HEK293T (cell line): ENCODE data around the gene TPD52L1.

ENCODE experiments used
- CTCF ChIA-PET: fragments of 350-600 bp; formaldehyde crosslinking; extraction: SDS; loops from one replicate; lab custom pipeline; 2021; ENCODE audit warnings: antibody characterized with exemption, inconsistent platforms; lab: Yijun Ruan, JAX
- POLR2A ChIA-PET: fragments of 350-600 bp; formaldehyde crosslinking; extraction: SDS; loops from one replicate; lab custom pipeline; 2020; ENCODE audit warnings: antibody characterized with exemption, inconsistent platforms; lab: Yijun Ruan, JAX
- DNase-seq: peaks from one replicate; pipeline ENCODE4 v3.0.0; 2012; ENCODE audit warnings: mixed read lengths; ENCODE audit errors: extremely low spot score
- ARNT ChIP-seq: fragments of 450-650 bp; IDR thresholded peaks from 2 replicates; pipeline ENCODE4 v1.6.1; 2017; ENCODE audit warnings: mild to moderate bottlenecking
- BHLHE40 ChIP-seq: fragments of 450-650 bp; IDR thresholded peaks from 2 replicates; pipeline ENCODE4 v1.6.1; 2016; ENCODE audit warnings: mild to moderate bottlenecking, moderate library complexity, borderline replicate concordance
- CTBP1 ChIP-seq: fragments of 450-650 bp; IDR thresholded peaks from 2 replicates; pipeline ENCODE4 v1.6.1; 2016; ENCODE audit warnings: borderline replicate concordance
- ELF4 ChIP-seq: fragments of 450-650 bp; IDR thresholded peaks from 2 replicates; pipeline ENCODE4 v1.6.1; 2017; ENCODE audit warnings: antibody characterized with exemption
- FOXA1 ChIP-seq: fragments of 450-650 bp; IDR thresholded peaks from 2 replicates; pipeline ENCODE4 v1.6.1; 2016; ENCODE audit warnings: mild to moderate bottlenecking
- FOXK2 ChIP-seq: fragments of 450-650 bp; IDR thresholded peaks from 2 replicates; pipeline ENCODE4 v1.6.1; 2016; ENCODE audit warnings: mild to moderate bottlenecking
- FOXM1 ChIP-seq: fragments of 450-650 bp; IDR thresholded peaks from 2 replicates; pipeline ENCODE4 v1.6.1; 2017; ENCODE audit warnings: mild to moderate bottlenecking, borderline replicate concordance
- HDGF ChIP-seq: fragments of 450-650 bp; IDR thresholded peaks from 2 replicates; pipeline ENCODE4 v1.6.1; 2017; ENCODE audit warnings: antibody characterized with exemption, borderline replicate concordance
- L3MBTL2 ChIP-seq: fragments of 450-650 bp; conservative IDR thresholded peaks from 2 replicates; pipeline ENCODE4 v1.6.1; 2016; ENCODE audit warnings: mild to moderate bottlenecking
- LEF1 ChIP-seq: fragments of 450-650 bp; IDR thresholded peaks from 2 replicates; pipeline ENCODE4 v1.6.1; 2017; ENCODE audit warnings: mild to moderate bottlenecking, borderline replicate concordance
- NFRKB ChIP-seq: fragments of 450-650 bp; IDR thresholded peaks from 2 replicates; pipeline ENCODE4 v1.6.1; 2016; ENCODE audit warnings: mild to moderate bottlenecking, moderate library complexity
- SP1 ChIP-seq: fragments of 450-650 bp; IDR thresholded peaks from 2 replicates; pipeline ENCODE4 v1.6.1; 2017
- SUZ12 ChIP-seq: fragments of 450-650 bp; IDR thresholded peaks from 2 replicates; pipeline ENCODE4 v1.6.1; 2016; ENCODE audit warnings: mild to moderate bottlenecking
- TARDBP ChIP-seq: fragments of 450-650 bp; IDR thresholded peaks from 2 replicates; pipeline ENCODE4 v1.6.1; 2016
- ZNF384 ChIP-seq: fragments of 450-650 bp; IDR thresholded peaks from 2 replicates; pipeline ENCODE4 v1.6.1; 2016
- TF ChIP-seq, protein P1 (sequence below): fragments of 450-650 bp; IDR thresholded peaks from 2 replicates; pipeline ENCODE4 v1.6.1; 2016

TPD52L1 gene

DNA sequence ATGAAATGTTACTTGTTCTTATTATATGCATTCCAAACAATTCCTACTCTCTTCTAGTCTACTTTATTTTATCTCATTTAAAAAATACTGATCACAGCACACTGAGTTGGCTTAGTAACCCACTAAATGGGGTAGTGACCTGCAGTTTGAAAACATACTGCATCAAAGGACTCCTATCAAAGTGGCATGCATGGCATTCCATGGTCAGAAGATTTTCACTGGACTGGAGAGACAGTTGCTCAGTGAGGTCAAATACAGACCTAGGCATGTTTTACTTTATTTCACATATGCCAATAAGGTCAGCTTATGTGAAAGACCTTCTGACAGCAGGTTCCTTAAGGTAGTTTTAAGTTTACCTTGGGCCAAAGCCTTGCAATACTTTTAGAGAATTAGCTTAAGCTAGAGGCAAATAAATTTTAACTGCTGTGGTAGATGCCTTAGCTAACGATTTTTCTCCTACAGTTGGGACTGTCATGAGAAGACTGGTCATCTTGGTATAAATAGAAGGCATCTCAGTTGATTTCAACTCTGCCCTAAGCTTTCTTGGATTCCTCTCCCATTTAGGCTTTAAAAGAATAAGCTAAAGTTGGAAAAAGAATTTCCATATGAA is 35.1 kb downstream of the TPD52L1 start:
- ChIA-PET CTCF (interaction anchor here (0.9 kb wide), 1 partner anchor 16 kb away, joined by 3 read pairs; no protein-coding TSS in a partner anchor), POLR2A (no interaction called here)
- TF ChIP-seq FOXA1 (no peak), LEF1 (no peak), NFRKB (no peak), BHLHE40 (no peak), L3MBTL2 (no peak), ELF4 (no peak), FOXK2 (no peak), SP1 (no peak), ARNT (no peak), ZNF384 (no peak), TARDBP (no peak), SUZ12 (no peak), CTBP1 (no peak), FOXM1 (no peak), HDGF (no peak)
- TF ChIP-seq, protein P1, sequence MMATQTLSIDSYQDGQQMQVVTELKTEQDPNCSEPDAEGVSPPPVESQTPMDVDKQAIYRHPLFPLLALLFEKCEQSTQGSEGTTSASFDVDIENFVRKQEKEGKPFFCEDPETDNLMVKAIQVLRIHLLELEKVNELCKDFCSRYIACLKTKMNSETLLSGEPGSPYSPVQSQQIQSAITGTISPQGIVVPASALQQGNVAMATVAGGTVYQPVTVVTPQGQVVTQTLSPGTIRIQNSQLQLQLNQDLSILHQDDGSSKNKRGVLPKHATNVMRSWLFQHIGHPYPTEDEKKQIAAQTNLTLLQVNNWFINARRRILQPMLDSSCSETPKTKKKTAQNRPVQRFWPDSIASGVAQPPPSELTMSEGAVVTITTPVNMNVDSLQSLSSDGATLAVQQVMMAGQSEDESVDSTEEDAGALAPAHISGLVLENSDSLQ, result no peak
- DNase-seq, result no peak

DNA sequence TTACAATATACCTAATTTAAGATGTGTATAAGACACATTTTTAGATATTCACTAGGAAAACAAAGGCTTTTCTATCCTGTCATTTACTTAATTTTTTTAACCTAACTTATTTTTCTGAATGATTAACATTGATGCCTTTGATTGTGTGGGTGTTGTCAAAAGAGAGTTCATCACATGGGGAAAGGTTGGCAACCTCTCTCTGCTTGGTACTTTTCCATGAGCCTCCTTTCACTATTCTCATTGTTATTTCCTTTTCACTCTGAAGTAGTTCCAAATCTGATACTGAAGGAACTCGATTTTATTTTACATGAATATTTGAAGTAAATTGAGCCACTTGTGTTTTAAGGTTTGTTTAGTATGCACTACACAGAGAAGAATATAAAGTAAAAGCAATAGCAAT is 35.9 kb downstream of the TPD52L1 start:
- TF ChIP-seq ARNT (no peak), NFRKB (no peak), SUZ12 (no peak), ELF4 (no peak), FOXA1 (no peak), FOXK2 (no peak)
- DNase-seq, result no peak
- ChIA-PET CTCF (interaction anchor here (0.7 kb wide), 1 partner anchor 311 kb away, joined by 3 read pairs; no protein-coding TSS in a partner anchor), POLR2A (no interaction called here)

DNA sequence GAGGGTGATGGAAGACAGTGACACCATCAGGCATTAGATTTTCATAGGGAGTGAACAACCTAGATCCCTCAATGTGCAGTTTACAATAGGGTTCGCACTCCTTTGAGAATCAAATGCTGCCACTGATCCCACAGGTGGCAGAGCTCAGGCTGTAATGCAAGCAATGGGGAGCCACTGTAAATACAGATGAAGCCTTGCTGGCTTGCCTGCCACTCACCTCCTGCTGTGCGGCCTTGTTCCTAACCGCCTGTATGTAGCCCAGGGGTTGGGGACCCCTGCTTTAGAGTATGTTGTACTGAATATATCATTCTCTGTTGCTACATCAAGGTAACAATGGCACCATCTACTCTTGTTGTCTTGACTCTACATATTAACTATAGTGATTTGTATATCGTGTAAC is 37.1 kb downstream of the TPD52L1 start:
- CTCF ChIA-PET, result interaction anchor here (1.1 kb wide), 1 partner anchor 320 kb away, joined by 3 read pairs; no protein-coding TSS in a partner anchor
- no peak for DNase-seq
- POLR2A ChIA-PET, result no interaction called here
- no peak for TF ChIP-seq SUZ12

DNA sequence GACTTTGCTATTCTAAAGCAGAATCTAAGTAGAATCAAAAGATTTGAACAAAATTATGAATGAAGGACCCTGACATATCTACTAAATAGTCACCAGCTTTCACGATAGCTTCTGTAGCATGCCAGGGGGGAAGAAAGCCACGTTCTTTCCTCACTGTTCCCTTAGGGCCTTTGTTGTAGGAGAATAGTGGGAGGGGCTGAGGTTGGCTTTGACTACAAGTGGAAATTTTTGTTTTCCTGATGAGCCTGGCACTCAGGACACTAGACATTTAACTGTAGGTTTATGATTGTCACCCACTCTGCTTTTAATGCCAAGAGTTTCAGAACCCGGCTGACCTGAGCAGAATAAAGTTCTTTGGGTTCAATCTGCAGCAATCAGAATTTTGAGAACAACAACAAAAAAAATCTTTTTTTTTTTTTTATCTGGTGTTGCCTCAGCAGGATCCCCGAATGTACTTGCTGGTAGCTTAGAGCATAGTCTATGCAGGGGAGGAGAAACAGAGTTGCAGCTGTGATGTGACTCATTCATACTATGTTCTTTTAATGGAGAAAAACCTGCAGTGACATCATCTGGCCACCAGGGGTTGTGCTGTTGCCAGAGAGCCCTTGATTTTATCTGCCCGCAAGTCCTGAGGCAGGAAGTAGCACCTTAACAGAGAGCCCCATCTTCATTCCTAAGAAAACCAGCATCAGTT is 38.5 kb downstream of the TPD52L1 start:
- peak; percentile 37; the same call in 1 of the 2 replicates for TF ChIP-seq ELF4
- TF ChIP-seq SUZ12, result no peak
- TF ChIP-seq SP1, result no peak
- TF ChIP-seq FOXA1, result no peak
- POLR2A ChIA-PET, result interaction anchor here (0.9 kb wide), 1 partner anchor 10 kb away, joined by 3 read pairs; no protein-coding TSS in a partner anchor
- peak; percentile 83 for DNase-seq
- CTCF ChIA-PET, result interaction anchor here (0.6 to 1.4 kb wide), 11 partner anchors 10 to 1465 kb away, joined by 3 to 10 read pairs (median 3); partner anchors contain the start of gene TPD52L1

DNA sequence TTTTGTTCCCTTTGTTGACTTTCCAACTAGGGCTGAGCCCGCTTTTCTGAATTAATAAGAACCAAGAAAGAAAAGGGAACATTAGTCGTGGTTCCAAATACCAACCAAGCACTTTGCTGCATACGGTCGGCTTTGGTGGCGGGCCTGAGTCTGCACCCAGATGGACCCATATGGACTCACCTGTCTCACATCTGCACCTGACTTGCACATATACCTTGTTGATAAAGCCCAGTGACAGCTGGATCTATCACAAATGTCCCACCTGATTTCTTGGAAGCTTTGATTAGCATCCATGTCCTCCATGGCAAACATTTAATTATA is 39.0 kb downstream of the TPD52L1 start:
- no peak for DNase-seq
- ChIA-PET CTCF (interaction anchor here (0.6 to 1.4 kb wide), 8 partner anchors 8 to 1465 kb away, joined by 3 to 10 read pairs (median 3); partner anchors contain the start of gene TPD52L1), POLR2A (no interaction called here)
- TF ChIP-seq FOXA1 (no peak), TARDBP (no peak), FOXM1 (no peak), SUZ12 (no peak), L3MBTL2 (no peak), NFRKB (no peak), FOXK2 (no peak), ARNT (no peak)

DNA sequence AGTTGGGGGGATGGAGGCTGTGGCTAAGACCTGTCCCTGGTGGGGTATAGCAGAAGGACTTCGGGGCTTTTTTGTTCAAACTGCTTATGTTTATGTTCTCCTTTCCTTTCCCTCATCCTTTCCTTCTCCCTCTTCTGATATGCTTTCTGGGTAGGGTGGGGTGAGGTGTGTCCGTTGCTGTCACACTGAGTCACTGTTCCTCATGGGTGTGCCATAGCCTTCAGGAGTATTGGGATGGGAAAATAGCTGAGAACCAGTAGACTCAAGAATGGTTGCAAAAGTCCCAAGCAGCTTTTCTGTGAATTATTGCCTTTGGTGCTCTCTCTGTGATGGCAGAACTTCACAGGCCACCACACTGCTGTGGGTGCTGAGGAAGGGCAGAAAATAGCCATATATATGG is 39.6 kb downstream of the TPD52L1 start:
- CTCF ChIA-PET, result interaction anchor here (0.7 to 1.3 kb wide), 3 partner anchors 9 to 18 kb away, joined by 3 to 4 read pairs (median 3); no protein-coding TSS in a partner anchor
- TF ChIP-seq ELF4, result no peak
- TF ChIP-seq NFRKB, result no peak
- no peak for TF ChIP-seq L3MBTL2
- TF ChIP-seq, protein P1, result no peak
- TF ChIP-seq HDGF, result no peak
- no peak for TF ChIP-seq SP1
- TF ChIP-seq ZNF384, result no peak
- no peak for TF ChIP-seq CTBP1
- no peak for DNase-seq
- POLR2A ChIA-PET, result no interaction called here

DNA sequence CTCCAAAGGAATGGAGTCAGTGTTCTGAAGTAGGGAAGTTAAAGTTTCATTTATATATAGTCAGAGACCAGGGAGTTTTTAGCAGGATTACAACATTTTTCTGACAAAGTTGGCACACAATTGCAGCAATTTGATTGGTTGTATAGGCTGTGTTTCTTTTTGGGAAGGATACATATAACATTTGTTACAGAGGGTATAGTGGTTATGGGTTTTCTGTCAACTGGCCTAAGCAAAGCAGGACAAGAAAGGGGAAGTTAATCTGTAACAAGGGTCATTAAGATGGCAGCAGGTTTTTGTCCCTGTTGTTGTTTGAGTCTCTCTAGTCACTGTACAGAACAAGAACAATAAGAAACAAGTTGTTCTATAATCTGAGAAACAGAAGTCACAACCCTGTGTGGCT is 41.4 kb downstream of the TPD52L1 start:
- CTCF ChIA-PET, result no interaction called here
- POLR2A ChIA-PET, result no interaction called here
- DNase-seq, result no peak
- TF ChIP-seq TARDBP, result no peak
- no peak for TF ChIP-seq FOXM1
- TF ChIP-seq CTBP1, result no peak
- TF ChIP-seq, protein P1, result no peak
- no peak for TF ChIP-seq HDGF
